ENCODE data around the gene RCAN1. TPM values are rescaled to one million over a fixed set of nuclear protein-coding genes. Genes with fewer than 3 reads are reported as not detected.
A peak's percentile ranks its signal among the peaks of the same experiment; 100 is the strongest.

The RCAN1 gene
- total RNA-seq, 3 donors from 2014 or later (not counting 1 experiment from before 2014, with no cell fraction given) = 6.7 to 8.9 (median 8.2) TPM

DNA sequence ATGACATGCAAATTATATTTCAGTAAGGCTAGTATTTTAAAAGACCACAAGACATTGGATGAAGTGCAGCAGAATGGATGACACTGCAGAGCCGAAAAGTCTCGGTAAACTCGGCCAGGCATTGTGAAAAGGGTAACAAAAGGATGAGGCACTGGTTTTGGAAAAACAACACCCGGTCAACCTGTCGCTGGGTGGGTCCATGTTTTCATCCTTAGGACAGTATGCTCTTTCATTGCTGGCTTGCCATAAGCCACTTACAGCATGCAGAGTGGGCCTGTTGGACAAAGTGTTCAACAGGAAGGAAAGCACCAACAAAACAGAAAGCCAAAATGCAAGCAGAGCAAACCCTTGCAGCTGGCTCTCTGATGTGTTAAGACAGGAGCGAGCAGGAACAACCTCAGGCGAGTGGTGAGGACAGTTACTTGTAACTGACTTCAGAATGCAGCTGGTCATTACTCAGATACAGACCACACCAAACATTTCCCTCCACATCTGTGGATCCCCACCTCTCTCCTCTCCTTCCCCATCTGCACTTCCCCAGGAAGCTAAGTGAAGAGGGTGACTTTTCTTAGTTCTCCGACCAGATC, 2.9 kb upstream of the RCAN1 start:
- TF ChIP-seq CTCF (IDR thresholded peaks at IDR 0.05) = no peak
- Mint-ChIP-seq H3K27me3 (ENCODE audit: low read depth in 2 of 2) (peaks cover 9 to 12% of the 10 kb centered on the region in 2 donors), H3K4me3 (no peak overlapping the region), H3K27ac (no peak overlapping the region), H3K4me1 (peaks cover 16 to 19% of the 10 kb centered on the region in 2 donors), H3K36me3 (no peaks in the 10 kb centered on the region), H3K9me3 (no peaks in the 10 kb centered on the region)
- Histone ChIP-seq H3K27ac (ENCODE audit: low read length) (no peak overlapping the region), H3K4me1 (ENCODE audit: control insufficient read depth, insufficient read depth, low read length) (peaks cover 10% of the 10 kb centered on the region), H3K27me3 (ENCODE audit: control insufficient read depth, insufficient read depth, low read length) (no peaks in the 10 kb centered on the region), H3K9me3 (ENCODE audit: control insufficient read depth, insufficient read depth, low read length) (no peaks in the 10 kb centered on the region), H3K4me3 (ENCODE audit: low read length) (no peak overlapping the region), H3K36me3 (ENCODE audit: control insufficient read depth, insufficient read depth, low read length) (no peaks in the 10 kb centered on the region)
- intact Hi-C loops (cut with micrococcal nuclease) = loop anchor here (5.0 kb wide), 2 partner anchors 701 to 976 kb away; partner anchors contain the start of genes ATP5PO, CRYZL1 and ITSN1
- WGBS (ENCODE audit: insufficient coverage) = 74% methylated on average over 8 of the region's 8 CpGs
- DNase-seq (no peak), ATAC-seq (no peak)

- Histone ChIP-seq H3K27me3 (ENCODE audit: control insufficient read depth, insufficient read depth, low read length) (no peaks in the 10 kb centered on the region), H3K36me3 (ENCODE audit: control insufficient read depth, insufficient read depth, low read length) (no peaks in the 10 kb centered on the region), H3K27ac (ENCODE audit: low read length) (peak overlapping the region; percentile 71), H3K4me3 (ENCODE audit: low read length) (peak overlapping the region; percentile 34), H3K4me1 (ENCODE audit: control insufficient read depth, insufficient read depth, low read length) (peaks cover 10% of the 10 kb centered on the region), H3K9me3 (ENCODE audit: control insufficient read depth, insufficient read depth, low read length) (no peaks in the 10 kb centered on the region)
- Mint-ChIP-seq H3K4me3 (peak overlapping the region; percentile 93), H3K4me1 (peaks cover 28 to 30% of the 10 kb centered on the region in 2 donors), H3K27me3 (ENCODE audit: low read depth in 2 of 2) (peaks cover 0 to 6% of the 10 kb centered on the region in 2 donors), H3K36me3 (no peaks in the 10 kb centered on the region), H3K27ac (peak overlapping the region; percentile 91 to 94), H3K9me3 (no peaks in the 10 kb centered on the region)
- 7% methylated on average over 7 of the region's 8 CpGs for WGBS (ENCODE audit: insufficient coverage)
- TF ChIP-seq CTCF (IDR thresholded peaks at IDR 0.05) = no peak
- intact Hi-C loops (cut with micrococcal nuclease) = loop anchor here (2.0 to 5.0 kb wide), 3 partner anchors 59 to 973 kb away; partner anchors contain the start of genes ATP5PO, CRYZL1 and ITSN1
- ATAC-seq (peak in 2 of 3 donors; percentile 1 to 6), DNase-seq (no peak)
Observed at GRCh38 chr21:34615487-34615814, 538 bp upstream of the RCAN1 start.

- intact Hi-C loops (cut with micrococcal nuclease) = loop anchor here (2.0 kb wide), 1 partner anchor 61 kb away; no protein-coding TSS in a partner anchor
Observed at GRCh38 chr21:34613679-34614627, 960 bp downstream of the RCAN1 start.

More at GRCh38 chr21:34613679-34614627, 960 bp downstream of the RCAN1 start:
- H3K4me3 Mint-ChIP-seq = peak overlapping the region; percentile 89
- Histone ChIP-seq H3K36me3 (ENCODE audit: control insufficient read depth, insufficient read depth, low read length) (no peaks in the 10 kb centered on the region), H3K4me1 (ENCODE audit: control insufficient read depth, insufficient read depth, low read length) (peaks cover 10% of the 10 kb centered on the region), H3K27ac (ENCODE audit: low read length) (no peak overlapping the region), H3K4me3 (ENCODE audit: low read length) (peak overlapping the region; percentile 38), H3K9me3 (ENCODE audit: control insufficient read depth, insufficient read depth, low read length) (no peaks in the 10 kb centered on the region), H3K27me3 (ENCODE audit: control insufficient read depth, insufficient read depth, low read length) (no peaks in the 10 kb centered on the region)
- no peak for ATAC-seq
- H3K4me1 Mint-ChIP-seq = peaks cover 28 to 30% of the 10 kb centered on the region in 2 donors
- no peaks in the 10 kb centered on the region for H3K9me3 Mint-ChIP-seq
- H3K27me3 Mint-ChIP-seq (ENCODE audit: low read depth in 2 of 2) = peaks cover 0 to 6% of the 10 kb centered on the region in 2 donors
- H3K36me3 Mint-ChIP-seq = no peaks in the 10 kb centered on the region
- H3K27ac Mint-ChIP-seq = peak overlapping the region; percentile 31 to 94
- WGBS (ENCODE audit: insufficient coverage) = 16% methylated on average over 43 of the region's 43 CpGs
- TF ChIP-seq CTCF (IDR thresholded peaks at IDR 0.05) = no peak
- peak in 1 of 2 donors; percentile 24 for DNase-seq
